Measurements from ENCODE around the gene WIPF2.

GRCh38 chr17:40303708-40304551, 84.8 kb downstream of the WIPF2 start:
- TF ChIP-seq EZH2 (IDR thresholded peaks at IDR 0.05; ENCODE audit: borderline replicate concordance, insufficient read depth, low read depth, low read length, poor library complexity, severe bottlenecking) (no peak), CTCF (IDR thresholded peaks at IDR 0.05) (no peak)
